ENCODE data around the gene RGS6.

The RGS6 gene

DNA sequence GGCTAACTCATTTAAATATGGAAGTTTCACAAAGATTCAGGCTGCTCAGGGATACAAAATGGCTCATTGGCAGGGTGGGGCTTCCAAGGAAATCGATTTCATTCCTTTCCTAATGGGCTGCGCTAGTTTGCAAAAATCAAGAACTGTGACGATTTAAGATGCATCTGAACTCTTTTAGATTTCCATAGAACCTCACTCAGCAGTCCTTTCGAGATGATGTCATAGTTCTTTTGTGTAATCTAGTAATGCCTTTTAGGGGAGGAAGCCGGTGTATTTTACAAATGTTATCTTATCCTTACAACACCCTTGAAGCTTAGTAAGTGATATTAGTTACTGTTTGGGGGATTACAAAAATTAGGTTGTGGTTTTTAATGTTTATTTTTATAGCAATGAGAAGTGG lies 239.8 kb downstream of the RGS6 start:
- no peak for DNase-seq

- no peak for DNase-seq
These were observed 240.4 kb downstream of the RGS6 start for GRCh38 chr14:72172597-72172996.

GRCh38 chr14:72173038-72173720 lies 240.9 kb downstream of the RGS6 start:
- DNase-seq = no peak

GRCh38 chr14:72177251-72177650 lies 245.0 kb downstream of the RGS6 start:
- DNase-seq = no peak

GRCh38 chr14:72178517-72178916 lies 246.3 kb downstream of the RGS6 start:
- DNase-seq = no peak

- DNase-seq = no peak
These were observed 250.6 kb downstream of the RGS6 start for GRCh38 chr14:72182708-72183432.

GRCh38 chr14:72183631-72184030 lies 251.4 kb downstream of the RGS6 start:
- no peak for DNase-seq

GRCh38 chr14:72186523-72186922 lies 254.3 kb downstream of the RGS6 start:
- DNase-seq = no peak

DNA sequence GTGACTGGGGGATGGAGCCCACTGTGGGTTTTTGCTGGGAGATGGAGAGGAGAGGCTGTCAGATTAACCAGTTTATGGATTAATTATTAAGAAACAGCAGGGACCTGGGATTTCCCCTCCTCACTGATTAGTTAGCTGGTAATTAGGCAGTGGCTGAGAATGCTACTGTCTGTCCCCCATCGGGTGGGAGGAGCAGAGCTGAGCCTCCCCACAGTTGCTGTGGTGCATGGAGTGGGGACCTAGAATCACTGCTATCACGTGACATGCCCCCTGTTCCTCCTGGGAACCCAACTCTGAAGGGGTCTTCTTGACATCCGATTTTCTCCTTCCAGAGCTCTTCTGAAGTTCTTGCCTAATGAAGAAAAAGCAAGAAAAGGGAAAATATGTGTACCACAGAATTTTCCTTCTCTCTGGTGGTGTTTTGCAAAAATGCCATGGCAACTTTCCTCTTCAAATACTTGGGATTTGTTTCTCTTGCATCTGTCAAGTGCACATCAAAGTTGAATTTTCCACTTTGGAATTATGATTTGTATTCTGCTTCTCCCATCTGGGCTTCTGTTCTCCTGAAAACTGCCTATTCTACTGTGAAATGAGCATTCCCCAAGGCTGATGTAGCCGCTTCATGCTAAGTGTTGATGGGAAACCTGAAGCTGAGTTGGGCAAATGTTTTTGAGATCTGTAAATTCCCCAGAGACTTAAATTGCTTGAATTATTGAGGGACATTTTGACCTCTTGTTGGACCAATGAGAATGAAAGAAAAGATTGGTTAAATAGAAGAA lies 264.2 kb downstream of the RGS6 start:
- DNase-seq = no peak

DNA sequence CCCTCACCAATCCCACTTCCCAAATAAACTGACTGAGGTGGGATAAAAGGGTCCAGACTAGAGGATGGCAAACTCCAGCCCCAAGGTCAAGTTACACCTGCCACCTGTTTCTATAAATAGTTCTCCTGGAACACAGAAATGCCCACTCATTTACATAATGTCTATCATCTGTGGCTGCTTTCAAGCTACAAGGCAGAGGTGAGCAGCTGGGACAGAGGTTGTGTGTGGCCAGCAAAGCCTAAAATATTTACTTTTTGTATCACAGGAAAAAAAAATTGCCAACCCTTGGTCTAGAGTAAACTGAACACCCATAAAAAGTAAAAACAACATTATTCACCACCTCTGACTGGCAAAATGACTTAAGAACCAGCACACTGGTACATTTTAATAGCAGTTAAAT lies 269.4 kb downstream of the RGS6 start:
- no peak for DNase-seq

GRCh38 chr14:72213424-72213823 lies 281.2 kb downstream of the RGS6 start:
- DNase-seq = no peak

DNA sequence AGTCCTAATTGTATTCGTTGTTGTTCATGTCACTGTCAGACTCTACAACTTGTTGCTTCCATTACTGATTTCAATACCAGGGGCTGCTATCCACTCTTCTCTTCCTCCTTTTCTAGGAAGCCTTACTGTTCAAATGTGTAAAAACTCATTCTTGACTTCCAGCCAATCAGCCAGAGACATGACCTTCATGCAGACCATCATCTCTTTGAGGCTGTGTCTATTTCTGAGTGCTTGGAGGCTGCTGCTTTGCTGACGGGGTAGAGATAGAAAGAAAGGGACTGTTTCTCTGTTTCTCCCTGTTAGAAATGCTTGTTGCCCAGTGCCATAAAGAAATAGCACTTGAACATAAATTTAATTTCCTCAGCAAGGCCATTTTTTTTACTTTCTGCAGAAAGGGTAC lies 282.9 kb downstream of the RGS6 start:
- DNase-seq = no peak

DNA sequence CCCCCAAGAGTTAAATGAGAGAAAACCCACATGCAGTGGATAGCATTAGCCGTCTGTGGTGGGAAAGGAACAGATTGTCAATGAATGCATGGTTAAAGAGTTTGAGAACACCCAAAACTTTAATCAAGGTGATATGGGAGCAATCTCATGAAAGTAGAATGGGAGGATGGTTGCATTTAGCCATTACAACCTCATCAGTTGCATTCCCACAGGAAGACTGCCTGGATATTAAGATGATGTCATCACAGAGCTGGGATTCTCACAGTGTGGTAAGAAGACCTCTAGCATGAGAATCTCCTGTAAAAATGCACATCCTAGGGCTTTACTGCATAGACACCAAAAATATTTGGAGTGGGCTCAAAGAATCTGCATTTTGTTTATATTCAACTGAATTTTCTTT lies 284.9 kb downstream of the RGS6 start:
- DNase-seq = no peak

DNA sequence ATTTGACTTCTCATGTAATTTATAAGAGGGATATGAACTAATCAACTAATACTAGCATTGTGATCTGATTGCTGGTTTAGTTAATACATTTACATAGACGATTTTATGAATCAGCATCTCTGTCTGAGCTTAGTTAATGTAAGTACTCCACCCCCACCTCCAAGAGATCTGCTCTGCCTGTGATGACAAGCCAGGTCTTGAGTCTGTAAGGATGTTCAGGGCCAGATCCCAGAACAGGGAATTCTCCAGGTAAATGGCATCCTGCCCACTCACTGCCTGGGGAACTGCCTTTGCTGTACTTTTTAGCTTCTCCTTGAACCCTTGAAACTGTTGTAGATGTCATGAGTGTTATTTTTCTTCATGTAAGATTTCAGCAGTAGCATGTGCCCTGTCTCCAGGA lies 289.8 kb downstream of the RGS6 start:
- no peak for DNase-seq

- no peak for DNase-seq
These were observed 304.4 kb downstream of the RGS6 start for GRCh38 chr14:72236629-72237028.

DNA sequence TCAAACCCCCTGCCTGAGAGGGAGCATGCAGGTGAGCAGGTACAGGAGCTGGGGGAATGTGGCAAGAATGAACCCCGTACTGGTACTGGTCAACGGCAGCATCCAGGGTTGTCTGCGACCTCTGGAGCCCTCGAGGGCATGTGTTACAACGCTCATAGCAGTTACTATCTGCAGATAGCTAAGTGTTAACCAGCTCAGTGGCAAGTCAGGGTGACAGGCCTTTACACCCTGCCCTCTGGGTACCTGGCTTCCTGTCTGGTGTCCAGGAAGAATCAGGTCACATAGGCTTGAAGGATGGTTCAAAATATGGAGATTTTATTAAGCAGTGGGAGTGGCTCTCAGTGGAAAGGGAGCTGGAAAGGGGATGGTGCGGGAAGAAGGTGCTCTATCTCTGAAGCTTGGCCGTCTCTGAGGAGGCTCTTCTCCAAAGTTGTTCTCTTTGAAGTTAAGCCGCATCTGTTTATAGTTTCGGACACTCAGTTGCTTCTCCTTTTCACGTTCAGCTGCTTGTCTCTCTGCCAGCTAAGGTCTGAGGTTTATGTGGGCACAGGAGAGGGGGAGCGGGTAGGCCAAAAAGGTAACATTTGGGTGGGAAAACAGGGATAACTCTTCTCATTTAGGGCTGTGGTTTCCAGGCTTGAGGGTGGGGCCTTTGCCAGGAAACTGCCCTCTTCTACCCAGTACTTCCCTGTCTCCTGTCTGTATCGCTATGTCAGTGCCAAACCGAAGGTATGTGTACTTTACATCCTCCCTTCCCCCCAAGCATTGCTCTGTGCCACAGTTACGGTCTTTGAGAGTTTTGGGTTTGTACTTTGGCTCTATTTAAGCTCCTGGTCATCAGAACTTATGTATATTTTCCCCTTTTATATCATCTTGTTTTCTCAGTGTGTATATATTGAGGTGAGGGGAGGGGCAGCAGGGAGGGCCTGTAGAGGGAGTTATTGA lies 305.8 kb downstream of the RGS6 start:
- DNase-seq = no peak

GRCh38 chr14:72243309-72244293 lies 311.4 kb downstream of the RGS6 start:
- no peak for DNase-seq

GRCh38 chr14:72247896-72248465 lies 315.8 kb downstream of the RGS6 start:
- DNase-seq = no peak

GRCh38 chr14:72253503-72253902 lies 321.3 kb downstream of the RGS6 start:
- no peak for DNase-seq

GRCh38 chr14:72254202-72254936 lies 322.1 kb downstream of the RGS6 start:
- no peak for DNase-seq

Measured in cerebellar nuclear complex (tissue), 1 donor.